ENCODE data around the gene SNX9.

SNX9 gene

DNA sequence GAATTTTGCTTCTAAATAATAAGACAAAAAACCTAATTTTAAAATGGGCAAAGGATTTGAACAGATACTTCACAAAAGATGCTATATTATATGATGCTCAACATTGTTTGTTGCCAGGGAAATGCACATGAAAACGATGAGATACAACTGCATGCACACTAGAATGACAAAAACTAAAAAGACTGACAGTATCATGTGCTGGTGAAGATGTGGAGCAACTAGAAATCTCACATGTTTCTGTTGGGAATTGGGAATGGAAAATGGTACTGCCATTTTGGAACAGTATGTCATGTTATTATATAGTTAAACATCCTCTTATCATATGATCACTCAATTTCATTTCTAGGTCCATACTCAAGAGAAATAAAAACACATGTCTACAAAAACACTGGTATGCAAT, 13.4 kb upstream of the SNX9 start:
- TF ChIP-seq, protein P1, sequence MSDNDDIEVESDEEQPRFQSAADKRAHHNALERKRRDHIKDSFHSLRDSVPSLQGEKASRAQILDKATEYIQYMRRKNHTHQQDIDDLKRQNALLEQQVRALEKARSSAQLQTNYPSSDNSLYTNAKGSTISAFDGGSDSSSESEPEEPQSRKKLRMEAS (IDR thresholded peaks at IDR 0.05): no peak
- TF ChIP-seq EGR1 (IDR thresholded peaks at IDR 0.05) (no peak), RAD21 (IDR thresholded peaks at IDR 0.05; ENCODE audit: low read depth) (no peak), NFIC (IDR thresholded peaks at IDR 0.05) (no peak), EP300 (IDR thresholded peaks at IDR 0.05; ENCODE audit: borderline replicate concordance) (no peak), TEAD4 (IDR thresholded peaks at IDR 0.05) (no peak), TAF1 (IDR thresholded peaks at IDR 0.05; ENCODE audit: low read depth) (no peak), YY1 (IDR thresholded peaks at IDR 0.05; ENCODE audit: low read depth) (no peak), CEBPB (IDR thresholded peaks at IDR 0.05) (no peak)
- TF ChIP-seq, protein P2, sequence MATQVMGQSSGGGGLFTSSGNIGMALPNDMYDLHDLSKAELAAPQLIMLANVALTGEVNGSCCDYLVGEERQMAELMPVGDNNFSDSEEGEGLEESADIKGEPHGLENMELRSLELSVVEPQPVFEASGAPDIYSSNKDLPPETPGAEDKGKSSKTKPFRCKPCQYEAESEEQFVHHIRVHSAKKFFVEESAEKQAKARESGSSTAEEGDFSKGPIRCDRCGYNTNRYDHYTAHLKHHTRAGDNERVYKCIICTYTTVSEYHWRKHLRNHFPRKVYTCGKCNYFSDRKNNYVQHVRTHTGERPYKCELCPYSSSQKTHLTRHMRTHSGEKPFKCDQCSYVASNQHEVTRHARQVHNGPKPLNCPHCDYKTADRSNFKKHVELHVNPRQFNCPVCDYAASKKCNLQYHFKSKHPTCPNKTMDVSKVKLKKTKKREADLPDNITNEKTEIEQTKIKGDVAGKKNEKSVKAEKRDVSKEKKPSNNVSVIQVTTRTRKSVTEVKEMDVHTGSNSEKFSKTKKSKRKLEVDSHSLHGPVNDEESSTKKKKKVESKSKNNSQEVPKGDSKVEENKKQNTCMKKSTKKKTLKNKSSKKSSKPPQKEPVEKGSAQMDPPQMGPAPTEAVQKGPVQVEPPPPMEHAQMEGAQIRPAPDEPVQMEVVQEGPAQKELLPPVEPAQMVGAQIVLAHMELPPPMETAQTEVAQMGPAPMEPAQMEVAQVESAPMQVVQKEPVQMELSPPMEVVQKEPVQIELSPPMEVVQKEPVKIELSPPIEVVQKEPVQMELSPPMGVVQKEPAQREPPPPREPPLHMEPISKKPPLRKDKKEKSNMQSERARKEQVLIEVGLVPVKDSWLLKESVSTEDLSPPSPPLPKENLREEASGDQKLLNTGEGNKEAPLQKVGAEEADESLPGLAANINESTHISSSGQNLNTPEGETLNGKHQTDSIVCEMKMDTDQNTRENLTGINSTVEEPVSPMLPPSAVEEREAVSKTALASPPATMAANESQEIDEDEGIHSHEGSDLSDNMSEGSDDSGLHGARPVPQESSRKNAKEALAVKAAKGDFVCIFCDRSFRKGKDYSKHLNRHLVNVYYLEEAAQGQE (IDR thresholded peaks at IDR 0.05; ENCODE audit: low read depth): no peak

DNA sequence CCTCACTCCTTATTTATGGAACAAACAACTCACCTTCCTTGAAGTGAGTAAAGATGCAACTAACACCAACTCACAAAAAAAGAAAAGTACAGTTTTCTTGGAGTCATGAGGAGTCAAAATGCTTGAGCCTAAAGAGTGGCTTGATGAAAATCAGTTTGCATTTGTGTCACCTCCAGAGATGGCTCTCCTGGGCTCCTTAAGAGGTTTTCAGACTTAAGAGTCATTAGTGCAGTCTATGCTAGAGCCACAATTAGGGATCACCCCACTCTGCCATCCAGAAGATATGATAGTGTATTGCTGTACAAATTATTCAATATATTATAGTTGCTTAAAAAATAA, 11.9 kb upstream of the SNX9 start:
- no peak for TF ChIP-seq RAD21 (IDR thresholded peaks at IDR 0.05; ENCODE audit: low read depth)
- no peak for TF ChIP-seq EP300 (IDR thresholded peaks at IDR 0.05; ENCODE audit: borderline replicate concordance)
- TF ChIP-seq TCF12 (IDR thresholded peaks at IDR 0.05; ENCODE audit: low read depth): no peak

DNA sequence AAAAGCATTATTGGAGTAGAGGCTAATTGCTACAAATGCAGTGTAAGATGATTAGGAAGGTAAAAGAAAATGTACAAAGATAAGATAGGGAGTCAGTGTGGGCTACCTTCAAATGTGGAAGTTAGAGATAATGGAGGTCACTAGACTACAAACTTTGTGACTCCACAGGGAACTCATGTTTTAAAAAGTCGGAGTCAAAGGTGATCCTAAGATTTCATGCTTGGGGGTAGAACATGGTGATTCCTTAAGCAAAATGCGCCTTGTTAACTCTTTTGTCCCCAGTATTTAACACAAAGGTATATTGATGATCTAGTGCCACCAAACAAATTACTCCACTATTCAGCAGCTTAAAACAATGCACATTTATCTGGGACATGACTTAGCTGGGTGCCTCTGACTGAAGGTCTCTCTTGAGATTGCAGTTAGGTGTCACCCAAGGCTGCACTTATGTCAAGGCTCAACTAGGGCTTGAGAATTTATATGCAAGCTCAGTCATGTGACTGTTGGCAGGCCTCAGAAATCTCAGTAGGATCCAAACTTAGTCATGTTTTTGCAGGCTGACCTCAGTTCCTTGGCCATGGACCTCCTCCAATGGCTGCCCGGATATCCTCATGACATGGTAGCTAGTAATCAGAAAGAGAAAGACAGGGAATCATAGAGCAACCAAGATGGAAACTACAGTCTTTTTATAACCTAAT, 11.4 kb upstream of the SNX9 start:
- TF ChIP-seq, protein P3, sequence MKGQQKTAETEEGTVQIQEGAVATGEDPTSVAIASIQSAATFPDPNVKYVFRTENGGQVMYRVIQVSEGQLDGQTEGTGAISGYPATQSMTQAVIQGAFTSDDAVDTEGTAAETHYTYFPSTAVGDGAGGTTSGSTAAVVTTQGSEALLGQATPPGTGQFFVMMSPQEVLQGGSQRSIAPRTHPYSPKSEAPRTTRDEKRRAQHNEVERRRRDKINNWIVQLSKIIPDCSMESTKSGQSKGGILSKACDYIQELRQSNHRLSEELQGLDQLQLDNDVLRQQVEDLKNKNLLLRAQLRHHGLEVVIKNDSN (IDR thresholded peaks at IDR 0.05): 0 out of 2 replicates have a peak, but pooled peaks have one; percentile 20
- no peak for TF ChIP-seq TCF12 (IDR thresholded peaks at IDR 0.05; ENCODE audit: low read depth)
- no peak for TF ChIP-seq TEAD4 (IDR thresholded peaks at IDR 0.05)

DNA sequence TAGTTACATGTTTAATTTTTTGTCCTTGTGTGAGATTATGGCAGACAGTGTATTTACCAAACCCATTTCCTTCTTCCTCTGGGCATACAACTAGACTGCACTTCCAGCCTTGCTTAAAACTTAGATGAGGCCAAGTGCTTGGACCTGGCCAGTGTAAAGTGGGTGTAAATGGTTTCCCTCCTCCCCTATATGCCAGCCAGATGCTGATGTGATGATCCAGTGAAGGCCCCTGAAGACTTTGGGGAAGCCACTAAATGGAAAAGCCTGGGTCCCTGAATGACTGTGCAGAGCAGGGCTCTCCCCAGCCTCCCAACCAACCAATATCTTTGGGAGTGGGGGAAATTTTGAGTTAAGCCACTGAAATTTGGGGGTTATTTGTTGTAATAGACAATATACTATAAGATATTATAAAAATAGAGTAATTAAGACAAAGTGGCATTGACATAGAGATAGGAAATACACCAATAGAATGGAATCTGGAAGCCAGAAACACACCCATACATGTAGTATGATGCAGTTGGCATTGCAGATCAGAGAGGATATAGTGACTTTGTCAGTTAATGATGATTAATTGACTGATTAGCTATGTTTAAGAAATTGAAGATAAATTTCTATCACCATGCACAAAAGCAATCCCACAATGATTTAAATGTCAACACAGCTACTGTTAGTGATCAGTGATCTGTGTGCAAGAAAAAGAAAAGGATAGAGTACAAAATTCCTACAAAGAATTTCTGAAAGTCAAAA, 10.4 kb upstream of the SNX9 start:
- TF ChIP-seq EP300 (IDR thresholded peaks at IDR 0.05; ENCODE audit: borderline replicate concordance) (no peak), YY1 (IDR thresholded peaks at IDR 0.05; ENCODE audit: low read depth) (no peak), EGR1 (IDR thresholded peaks at IDR 0.05) (no peak), TCF12 (IDR thresholded peaks at IDR 0.05; ENCODE audit: low read depth) (no peak), TEAD4 (IDR thresholded peaks at IDR 0.05) (no peak), RAD21 (IDR thresholded peaks at IDR 0.05; ENCODE audit: low read depth) (no peak)
- TF ChIP-seq, protein P2 (IDR thresholded peaks at IDR 0.05; ENCODE audit: low read depth): no peak

DNA sequence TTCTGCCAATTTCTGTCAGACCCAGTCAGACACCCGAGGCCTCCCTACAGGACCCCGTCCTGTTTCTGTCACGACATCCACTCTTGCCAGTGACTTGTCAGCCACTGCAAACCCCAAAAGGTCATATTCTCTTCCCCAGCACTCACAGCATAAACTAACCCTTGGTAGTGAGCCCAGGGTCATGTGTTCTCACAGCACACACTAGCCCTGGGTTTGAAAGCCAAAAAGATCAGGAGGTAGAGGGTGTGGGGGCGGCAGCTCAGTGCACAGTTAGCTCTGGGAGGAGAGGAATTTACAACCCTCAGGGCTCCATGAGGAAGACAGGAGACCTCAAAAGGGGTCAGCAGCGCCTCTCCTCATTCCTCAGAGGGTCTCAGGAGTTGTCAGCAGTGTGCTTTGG, 9.9 kb upstream of the SNX9 start:
- no peak for TF ChIP-seq ZBTB7A (IDR thresholded peaks at IDR 0.05; ENCODE audit: low read depth)
- no peak for TF ChIP-seq NFIC (IDR thresholded peaks at IDR 0.05)
- TF ChIP-seq FOXM1 (IDR thresholded peaks at IDR 0.05; ENCODE audit: borderline replicate concordance, low read depth): no peak
- TF ChIP-seq EGR1 (IDR thresholded peaks at IDR 0.05): 0 out of 2 replicates have a peak, but pooled peaks have one; percentile 32
- TF ChIP-seq EP300 (IDR thresholded peaks at IDR 0.05; ENCODE audit: borderline replicate concordance): no peak

DNA sequence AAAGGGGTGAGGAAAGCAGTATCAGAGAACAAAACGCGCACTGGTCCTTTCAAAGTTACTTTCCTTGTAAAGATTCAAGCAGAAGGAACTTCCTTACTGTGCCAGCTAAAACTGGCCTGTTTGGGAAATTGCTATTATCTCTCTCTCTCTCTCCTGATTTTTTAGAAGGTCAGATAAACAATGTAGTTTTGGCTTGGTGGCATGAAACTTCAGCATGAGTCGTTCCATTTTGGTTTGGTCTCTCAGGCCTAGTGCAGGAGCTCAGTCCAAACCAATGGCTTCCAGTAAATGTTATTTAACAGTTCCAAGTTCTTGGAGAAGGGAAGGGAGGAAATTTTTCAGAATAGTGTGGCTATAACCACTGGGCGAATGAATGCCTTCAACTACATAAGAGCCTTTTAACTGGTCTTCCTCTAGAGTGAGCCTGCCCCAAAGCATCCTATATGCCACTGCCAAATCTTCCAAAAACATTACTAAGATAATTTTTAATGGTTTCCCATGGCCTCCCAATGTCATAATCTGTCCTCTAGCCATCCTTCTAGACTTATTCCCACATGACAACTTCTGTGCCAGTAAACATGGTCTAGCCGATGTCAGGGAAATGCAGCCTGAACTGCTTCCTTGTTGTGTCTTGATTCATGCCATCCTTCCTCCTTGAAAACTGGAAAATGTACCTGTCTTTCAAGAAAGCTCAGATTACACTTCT, 9.1 kb upstream of the SNX9 start:
- TF ChIP-seq FOXM1 (IDR thresholded peaks at IDR 0.05; ENCODE audit: borderline replicate concordance, low read depth): no peak
- no peak for TF ChIP-seq TCF12 (IDR thresholded peaks at IDR 0.05; ENCODE audit: low read depth)
- TF ChIP-seq NFIC (IDR thresholded peaks at IDR 0.05): no peak
- TF ChIP-seq EGR1 (IDR thresholded peaks at IDR 0.05): no peak
- TF ChIP-seq, protein P3 (IDR thresholded peaks at IDR 0.05): no peak
- no peak for TF ChIP-seq CREB1 (IDR thresholded peaks at IDR 0.05; ENCODE audit: low read depth)

Measured in Ishikawa (cell line).